HG03354 (cell line): Measurements from ENCODE around the gene UBE2F.
"Not testable (repeated sequence)": the region's sequence is repeated elsewhere in the genome, so short reads cannot be mapped to it uniquely, and the experiment has no call there.

Source experiments
- ATAC-seq: cut with Tn5 transposase; IDR thresholded peaks from one replicate; pipeline ENCODE4 v1.9.1; 2021; ENCODE audit warnings: mild to moderate bottlenecking; ENCODE audit not compliant: unreplicated experiment, poor library complexity, severe bottlenecking

Gene UBE2F

DNA sequence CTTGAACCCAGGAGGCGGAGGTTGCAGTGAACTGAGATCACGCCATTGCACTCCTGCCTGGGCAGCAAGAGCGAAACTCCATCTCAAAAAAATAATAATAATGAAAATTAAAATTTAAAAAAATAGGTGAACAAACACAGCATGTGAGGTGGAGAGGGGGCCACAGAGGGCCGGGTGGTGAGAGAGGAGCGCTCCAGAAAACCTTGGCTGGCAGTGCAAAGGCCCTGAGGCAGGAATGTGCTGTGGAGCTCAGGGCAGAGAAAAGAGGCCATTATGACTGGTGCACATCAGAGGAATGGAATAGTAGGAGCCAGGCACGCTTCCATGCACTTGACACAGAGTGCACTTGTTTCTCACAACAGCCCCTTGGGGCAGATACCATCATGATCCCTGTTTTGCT lies 72.3 kb downstream of the UBE2F start:
- ATAC-seq = no peak

DNA sequence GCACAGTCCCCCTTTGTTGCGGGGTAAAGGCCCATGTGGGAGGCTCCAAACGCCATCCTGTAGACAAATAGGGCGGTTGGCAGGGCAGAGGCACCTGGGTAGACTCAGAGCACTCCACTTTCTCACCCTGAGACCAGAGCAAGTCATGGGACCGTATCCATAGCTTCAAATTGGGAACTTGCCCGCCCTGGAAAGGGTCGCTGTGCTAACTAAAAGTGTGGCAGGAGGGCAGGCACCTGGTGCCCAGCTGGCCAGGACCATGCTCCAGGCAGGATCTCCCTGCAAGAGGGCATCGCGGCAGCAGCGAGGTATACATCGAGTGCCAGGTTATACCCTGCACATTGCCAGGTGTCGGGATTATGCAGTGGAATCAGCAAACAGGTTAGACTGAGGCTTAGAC lies 73.2 kb downstream of the UBE2F start:
- ATAC-seq = no peak

GRCh38 chr2:238040918-238041317 lies 74.1 kb downstream of the UBE2F start:
- ATAC-seq = no peak

GRCh38 chr2:238042090-238042489 lies 75.3 kb downstream of the UBE2F start:
- ATAC-seq = no peak

DNA sequence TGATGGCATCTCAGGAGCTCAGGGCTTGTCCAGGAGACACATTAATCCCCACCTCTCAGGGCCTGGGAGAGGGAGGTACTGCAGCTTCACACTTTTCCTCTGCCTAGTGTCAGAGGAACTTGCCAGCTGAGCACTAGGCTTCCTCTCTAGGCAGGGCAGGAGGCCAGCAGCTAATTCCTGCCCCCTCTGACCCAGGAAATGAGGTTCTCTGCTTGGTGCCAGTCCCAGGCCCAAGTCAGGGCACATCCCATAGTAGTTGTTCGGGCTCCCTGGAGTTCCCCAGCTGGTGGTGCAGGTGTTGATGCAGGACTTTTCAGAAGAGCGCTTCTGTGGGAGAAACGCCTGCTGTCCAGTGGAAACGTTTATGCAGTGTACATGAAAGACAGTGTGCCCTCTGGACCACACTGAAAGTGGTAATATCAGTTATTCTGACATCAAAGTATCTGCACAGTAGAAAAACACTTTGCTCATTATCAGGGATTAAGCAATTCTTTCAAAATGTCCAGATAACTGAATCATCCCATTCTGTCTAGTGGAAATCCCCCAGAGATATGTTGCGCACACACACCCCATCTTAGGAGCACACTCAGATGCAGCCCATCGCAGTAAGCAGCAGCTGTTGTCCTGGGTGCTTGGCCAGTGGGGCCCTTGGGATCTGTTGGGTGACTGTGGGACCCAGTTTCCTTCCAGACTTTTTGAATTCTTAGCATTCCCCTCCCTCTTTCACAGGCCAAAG lies 76.2 kb downstream of the UBE2F start:
- ATAC-seq = no peak

DNA sequence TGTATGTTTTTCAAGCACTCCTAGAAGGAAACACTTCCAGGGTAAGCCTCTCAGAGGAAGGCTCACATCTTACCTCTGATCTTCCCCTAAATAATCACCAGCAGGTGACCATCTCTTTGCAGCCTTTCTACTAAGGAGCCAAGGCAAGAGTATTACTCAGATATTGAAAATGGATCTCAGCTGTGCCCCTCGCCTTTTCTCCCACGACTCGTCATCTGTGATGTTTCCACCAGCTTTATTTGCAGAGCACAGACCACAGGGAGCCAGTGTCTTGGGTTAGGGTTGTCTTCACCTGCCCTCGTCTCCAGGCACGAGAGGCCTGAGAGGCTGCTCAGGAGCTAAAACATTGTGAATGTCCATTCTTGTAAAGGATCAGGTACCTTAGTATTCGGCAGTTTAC lies 77.0 kb downstream of the UBE2F start:
- ATAC-seq = no peak

DNA sequence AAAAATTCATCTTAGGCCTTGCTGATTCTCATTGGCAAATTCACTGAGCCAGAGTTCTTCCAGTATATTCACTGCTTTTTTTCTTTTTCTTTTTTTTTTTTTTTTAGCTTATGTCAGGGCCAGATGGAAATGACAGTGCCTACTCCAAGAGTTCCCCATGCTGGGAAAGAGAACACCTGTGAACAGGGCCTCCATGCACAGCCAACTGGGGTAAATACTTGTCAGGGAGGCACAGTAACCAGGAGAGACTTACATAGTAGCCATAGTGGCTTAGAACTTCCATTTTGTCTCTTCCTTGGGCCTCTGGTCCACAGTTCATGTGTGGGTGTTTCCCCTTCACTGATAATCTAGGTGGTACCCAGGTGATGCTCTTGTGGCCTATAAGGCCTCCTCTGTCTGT lies 78.8 kb downstream of the UBE2F start:
- ATAC-seq = no peak

DNA sequence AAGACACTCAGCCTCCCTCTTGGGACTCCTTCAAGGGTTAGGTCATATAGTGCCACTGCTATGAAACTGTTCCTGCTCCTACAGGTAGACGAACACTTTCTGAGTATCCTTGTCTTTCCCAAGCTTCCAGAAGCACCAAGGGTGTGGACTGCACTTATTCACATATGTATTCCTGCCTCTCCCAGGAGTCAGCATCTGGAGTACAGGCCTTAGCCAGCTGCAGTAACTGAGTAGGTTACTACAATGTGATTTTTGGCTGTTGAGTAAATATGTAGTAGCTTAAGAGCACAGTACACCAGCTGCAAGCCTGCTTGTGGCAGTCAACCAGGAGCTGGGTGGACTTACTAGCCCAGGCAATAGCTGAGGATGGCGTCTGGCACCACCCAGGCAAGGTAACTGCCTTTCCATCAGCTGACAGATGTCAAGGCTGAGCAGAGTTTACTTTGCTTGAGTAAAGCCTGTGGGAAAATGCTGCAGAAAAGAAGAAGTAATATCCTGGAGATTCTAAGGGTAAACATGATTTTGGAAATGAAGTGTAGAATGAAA lies 80.0 kb downstream of the UBE2F start:
- ATAC-seq = no peak

DNA sequence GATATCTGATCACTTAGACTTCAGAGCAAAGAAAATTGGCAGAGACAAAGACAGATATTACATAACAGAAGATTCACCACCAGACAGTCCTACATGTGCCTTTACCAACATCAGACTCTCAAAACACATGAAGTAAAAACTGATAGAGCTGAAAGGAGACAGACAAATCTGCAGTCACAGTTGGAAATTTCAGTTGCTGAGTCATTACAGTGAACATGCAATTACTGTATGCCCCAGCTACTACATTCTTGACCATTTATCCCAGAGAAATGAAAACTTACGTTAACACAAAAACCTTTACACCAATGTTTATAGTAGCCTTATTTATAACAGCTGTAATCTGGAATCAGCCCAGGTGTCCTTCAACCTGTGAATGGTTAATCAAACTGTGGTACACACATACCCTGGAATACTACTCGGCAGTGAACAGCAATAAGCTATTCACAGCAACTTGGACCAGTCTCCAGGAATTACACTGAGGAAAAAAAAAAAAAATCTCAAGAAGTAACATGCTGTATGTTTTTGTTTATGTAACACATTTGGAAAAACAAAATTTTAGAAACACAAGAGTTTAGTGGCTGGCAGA lies 86.5 kb downstream of the UBE2F start:
- ATAC-seq = no peak

DNA sequence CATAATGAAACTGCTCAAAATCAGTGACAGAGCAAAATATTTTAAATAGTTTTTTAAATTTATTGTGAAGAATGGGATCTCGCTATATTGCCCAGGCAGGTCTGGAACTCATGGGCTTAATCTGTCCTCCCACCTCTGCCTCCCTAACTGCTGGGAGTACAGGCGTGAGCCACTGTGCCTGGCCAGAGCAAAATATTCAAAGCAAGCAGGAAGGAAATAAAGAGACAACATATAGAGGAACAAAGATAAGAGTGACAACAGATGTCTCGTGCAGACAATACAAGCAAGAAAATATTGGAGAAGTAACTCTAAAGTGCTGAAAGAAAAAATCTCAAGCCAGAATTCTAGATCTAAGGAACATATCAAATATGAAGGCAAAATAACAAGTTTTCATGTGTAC lies 89.0 kb downstream of the UBE2F start:
- no peak for ATAC-seq

DNA sequence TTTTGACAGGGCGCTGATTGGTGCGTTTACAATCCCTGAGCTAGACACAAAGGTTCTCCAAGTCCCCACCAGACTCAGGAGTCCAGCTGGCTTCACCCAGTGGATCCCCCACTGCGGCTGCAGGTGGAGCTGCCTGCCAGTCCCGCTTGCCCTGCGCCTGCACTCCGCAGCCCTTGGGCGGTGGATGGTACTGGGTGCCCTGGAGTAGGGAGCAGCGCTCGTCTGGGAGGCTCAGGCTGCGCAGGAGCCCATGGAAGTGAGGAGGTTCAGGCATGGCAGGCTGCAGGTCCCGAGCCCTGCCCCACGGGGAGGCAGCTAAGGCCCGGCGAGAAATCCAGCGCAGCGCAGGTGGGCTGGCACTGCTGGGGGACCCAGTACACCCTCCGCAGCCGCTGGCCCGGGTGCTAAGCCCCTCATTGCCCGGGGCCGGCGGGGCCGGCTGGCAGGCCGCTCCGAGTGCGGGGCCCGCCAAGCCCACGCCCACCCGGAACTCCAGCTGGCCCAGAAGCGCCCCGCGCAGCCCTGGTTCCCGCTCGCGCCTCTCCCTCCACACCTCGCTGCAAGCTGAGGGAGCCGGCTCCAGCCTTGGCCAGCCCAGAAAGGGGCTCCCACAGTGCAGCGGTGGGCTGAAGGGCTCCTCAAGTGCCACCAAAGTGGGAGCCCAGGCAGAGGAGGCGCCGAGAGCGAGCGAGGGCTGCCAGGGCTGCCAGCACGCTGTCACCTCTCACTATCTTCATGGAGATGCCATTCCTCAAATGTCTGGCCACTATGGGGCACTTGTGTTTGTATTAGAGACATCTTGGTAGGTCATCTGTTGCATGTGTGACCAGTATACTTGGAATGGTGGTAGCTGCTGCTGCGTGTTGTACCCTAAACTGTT lies 91.1 kb downstream of the UBE2F start:
- ATAC-seq = not testable (repeated sequence)

DNA sequence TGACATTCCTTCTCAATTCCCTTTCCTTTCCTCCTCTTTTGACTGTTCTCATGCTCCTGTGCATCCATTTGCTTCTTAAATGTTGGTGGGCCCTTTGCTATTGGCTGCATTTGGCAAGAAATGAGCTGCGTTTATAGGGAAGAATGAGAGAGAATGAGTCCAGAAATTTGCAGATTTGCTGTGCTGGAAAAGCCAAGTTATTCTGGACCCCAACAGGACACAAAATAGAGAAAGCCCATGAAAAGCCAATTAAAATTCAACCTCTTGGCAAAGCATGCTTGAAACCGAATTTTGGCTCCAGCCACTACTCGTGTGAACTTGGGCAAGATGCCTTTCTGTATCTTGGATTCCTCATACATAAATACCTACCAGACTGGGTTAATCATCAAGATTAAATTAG lies 92.7 kb downstream of the UBE2F start:
- ATAC-seq = no peak

GRCh38 chr2:238060096-238060541 lies 93.3 kb downstream of the UBE2F start:
- ATAC-seq = no peak

DNA sequence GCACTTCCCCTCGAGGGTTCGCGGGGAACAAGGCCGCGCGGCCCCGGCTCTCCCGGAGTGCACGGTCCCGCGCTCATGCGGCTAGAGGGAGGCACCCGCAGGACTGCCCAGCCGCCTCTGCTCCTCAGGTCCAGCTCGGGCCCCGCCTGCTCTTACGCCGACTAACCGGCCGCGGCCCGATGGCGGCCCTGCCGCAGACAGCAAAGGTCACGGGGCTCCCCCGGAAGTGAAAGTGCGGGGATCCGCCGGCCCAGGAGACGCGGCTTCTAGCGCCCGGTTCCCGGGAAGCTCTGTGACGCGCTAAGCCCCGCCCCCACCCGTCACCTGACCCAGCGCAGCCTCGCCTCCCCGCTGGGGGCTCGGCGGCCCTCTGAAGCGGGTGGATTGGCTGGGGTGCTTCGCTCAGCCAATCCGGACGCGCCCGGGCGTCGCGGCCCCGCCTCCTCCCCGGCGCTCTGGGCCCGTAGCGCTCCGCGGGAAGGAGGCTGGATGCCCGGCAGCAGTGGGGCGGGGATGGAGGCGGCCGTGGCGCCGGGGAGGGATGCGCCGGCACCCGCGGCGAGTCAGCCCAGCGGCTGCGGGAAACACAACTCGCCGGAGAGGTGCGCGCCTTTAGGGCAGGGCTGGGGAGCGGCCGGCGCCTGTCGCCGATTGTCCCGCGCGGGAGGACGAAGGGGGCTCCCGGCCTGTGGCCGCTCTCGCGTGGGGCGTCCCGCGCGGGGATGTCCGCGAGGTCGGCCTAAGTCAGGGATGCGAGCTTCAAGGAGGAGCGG lies 93.9 kb downstream of the UBE2F start, which contains the start of gene SCLY:
Gene SCLY (plus strand): TSS at position 460 of the 773 bp plus-strand sequence. CDS start 54 bp downstream, at position 514.
- peak; percentile 96 for ATAC-seq

- ATAC-seq = peak; percentile 25
Measured at GRCh38 chr2:238061315-238062202, 94.7 kb downstream of the UBE2F start.

DNA sequence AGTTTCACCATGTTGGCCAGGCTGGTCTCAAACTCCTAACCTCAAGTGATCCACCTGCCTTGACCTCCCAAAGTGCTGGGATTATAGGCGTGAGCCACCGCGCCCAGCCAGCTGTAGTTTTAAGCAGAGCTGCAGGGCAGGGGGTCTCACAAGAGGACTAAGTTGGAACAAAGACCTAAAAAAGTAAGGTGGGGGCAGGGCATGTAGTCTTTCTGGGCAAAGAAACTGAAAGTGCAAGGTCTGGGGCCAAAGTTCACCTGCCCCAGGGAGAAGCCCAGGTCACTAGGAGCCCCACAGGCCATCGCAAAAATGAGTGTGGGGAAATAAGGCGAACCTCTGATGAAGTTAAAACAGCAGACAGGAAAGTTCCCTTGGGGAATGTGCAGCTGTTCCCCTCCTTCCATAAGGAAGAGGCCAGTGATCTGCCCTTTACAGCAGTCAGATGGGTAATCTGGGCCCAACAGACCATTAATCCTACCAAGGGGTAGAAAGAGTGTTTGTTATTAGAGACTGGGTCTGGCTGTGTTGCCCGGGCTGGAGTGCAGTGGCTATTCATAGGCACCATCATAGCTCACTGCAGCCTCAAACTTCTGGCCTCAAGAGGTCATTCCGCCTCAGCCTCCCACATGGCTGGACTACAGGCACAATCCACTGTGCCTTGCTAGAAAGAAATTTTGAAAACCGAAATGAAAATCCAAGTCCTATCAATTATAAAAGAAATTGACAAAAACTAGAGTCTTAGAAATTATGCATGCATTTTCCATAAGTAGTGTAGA lies 96.8 kb downstream of the UBE2F start:
- ATAC-seq = no peak

DNA sequence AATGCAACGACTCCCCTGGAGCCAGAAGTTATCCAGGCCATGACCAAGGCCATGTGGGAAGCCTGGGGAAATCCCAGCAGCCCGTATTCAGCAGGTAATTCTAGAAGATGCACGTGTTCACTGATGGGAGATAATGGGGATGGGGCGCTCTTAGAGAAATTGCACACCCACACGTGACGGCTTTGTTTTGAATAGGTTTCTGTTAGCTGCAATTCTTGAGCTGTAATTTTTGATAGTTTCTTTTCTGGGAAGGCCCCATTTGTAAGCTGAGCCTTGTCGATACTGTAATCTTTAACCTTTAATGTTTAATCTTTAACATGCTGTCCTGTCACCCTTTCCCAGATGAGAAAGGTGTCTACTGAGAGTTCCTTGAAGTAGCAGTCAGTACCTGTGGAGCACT lies 97.6 kb downstream of the UBE2F start:
- ATAC-seq = no peak
